Activated CD4-positive, alpha-beta memory T cell treated with anti-CD3 and anti-CD28 coated beads for 36 hours (primary cell): ENCODE measurements around the gene HIC1. TPM values are rescaled to one million over a fixed set of nuclear protein-coding genes. Genes with fewer than 3 reads are reported as not detected.

ENCODE experiments used
- CTCF ChIA-PET: fragments of 350-600 bp; sonication (Branson Sonifier 250); formaldehyde crosslinking; loops from one replicate; lab custom pipeline; 2021; ENCODE audit warnings: antibody characterized with exemption, inconsistent platforms; lab: Charles Lee
- POLR2A ChIA-PET: fragments of 350-600 bp; sonication (Branson Sonifier 250); formaldehyde crosslinking; loops from one replicate; lab custom pipeline; 2021; ENCODE audit warnings: antibody characterized with exemption; lab: Charles Lee
- DNase-seq: peaks from one replicate; pipeline ENCODE4 v3.0.0-alpha.2; 2020
- H3K27ac Mint-ChIP-seq: one replicate; pipeline ENCODE4 v1.8.0; 2021; ENCODE audit warnings: mixed read lengths
- H3K27me3 Mint-ChIP-seq: one replicate; pipeline ENCODE4 v1.8.0; 2021; ENCODE audit warnings: mixed read lengths
- H3K36me3 Mint-ChIP-seq: one replicate; pipeline ENCODE4 v1.8.0; 2021; ENCODE audit warnings: mixed read lengths
- H3K4me1 Mint-ChIP-seq: one replicate; pipeline ENCODE4 v1.8.0; 2021; ENCODE audit warnings: low read depth, mixed read lengths
- H3K4me3 Mint-ChIP-seq: one replicate; pipeline ENCODE4 v1.8.0; 2021; ENCODE audit warnings: mild to moderate bottlenecking, mixed read lengths
- H3K9me3 Mint-ChIP-seq: one replicate; pipeline ENCODE4 v1.8.0; 2021; ENCODE audit warnings: mixed read lengths
- intact Hi-C: fragments of 100-400 bp; cut with micrococcal nuclease; formaldehyde crosslinking; loops from one replicate; pipeline ENCODE4 v1.15.1; 2023
- total RNA-seq, 2 experiments: library from RNA; stranded (reverse); gene quantifications; one replicate each; pipeline ENCODE4 v1.2.3, GENCODE V29; 2021

HIC1 gene
- total RNA-seq, 2 experiments from 2014 or later: 13.1 to 13.2 TPM

DNA sequence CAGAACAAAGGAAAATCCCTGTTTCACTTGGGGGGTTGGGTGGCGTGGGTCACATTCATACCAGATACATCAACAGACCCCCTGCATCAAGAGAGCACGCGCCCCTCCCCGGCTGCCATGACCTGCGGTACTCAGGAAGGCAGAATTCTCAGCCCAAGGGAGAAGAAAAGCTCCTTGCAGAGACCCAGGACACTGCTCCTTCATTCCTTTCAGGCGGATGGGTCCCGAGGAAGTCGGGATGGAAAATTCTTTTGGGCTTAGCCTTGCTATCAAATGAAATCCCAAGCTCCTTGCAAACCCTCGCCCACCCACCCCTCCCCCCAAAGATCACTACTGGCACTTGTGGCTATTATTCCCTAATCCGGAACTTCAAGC lies 40.6 kb downstream of the HIC1 start:
- no peaks in the 10 kb centered on the region for H3K9me3 Mint-ChIP-seq
- DNase-seq: no peak
- no peaks in the 10 kb centered on the region for H3K36me3 Mint-ChIP-seq
- ChIA-PET CTCF (interaction anchor here (1.3 kb wide), 1 partner anchor 149 kb away, joined by 5 read pairs; no protein-coding TSS in a partner anchor), POLR2A (no interaction called here)
- no peak overlapping the region for H3K4me3 Mint-ChIP-seq
- intact Hi-C loops: no loop called here
- peaks cover 14% of the 10 kb centered on the region for H3K4me1 Mint-ChIP-seq
- H3K27me3 Mint-ChIP-seq: no peaks in the 10 kb centered on the region
- H3K27ac Mint-ChIP-seq: no peak overlapping the region

DNA sequence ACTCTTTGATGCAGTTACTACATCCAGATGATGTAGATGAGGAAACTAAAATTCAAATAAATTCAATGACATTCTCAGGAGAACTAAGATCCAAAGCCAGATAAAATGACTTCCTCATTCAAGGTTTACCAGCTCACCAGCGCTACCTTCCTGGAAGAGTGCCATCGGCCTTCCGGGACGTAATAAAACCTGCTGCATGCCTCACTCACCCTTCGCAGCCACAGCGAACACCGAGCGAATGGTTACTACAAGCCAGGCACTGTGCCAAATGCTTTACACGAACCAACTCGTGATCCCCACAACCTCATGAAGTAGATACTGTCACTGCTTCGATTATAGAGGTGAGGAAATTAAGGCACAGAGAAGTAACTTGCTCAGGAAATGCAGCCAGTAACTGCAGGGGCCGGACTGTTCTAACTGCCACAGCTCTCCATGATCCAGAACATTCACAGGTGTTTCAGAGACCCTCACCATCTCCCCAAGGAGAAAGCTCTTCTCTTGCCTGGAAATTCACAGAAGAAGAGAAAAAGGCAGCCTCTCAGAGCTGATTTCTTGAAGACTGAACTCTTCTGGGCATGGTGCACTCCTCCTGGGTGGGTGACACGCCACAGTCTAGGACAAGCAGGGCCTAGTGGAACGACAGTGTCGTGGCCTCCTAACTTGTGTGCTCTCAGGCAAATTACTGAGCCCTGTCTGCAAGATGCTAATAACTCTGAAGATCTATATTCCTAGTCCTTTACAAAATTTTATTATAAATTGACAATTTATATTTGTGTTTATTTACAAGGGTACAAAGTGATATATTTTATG lies 46.8 kb downstream of the HIC1 start:
- peaks cover 23% of the 10 kb centered on the region for H3K4me1 Mint-ChIP-seq
- H3K27ac Mint-ChIP-seq: peak overlapping the region; percentile 42
- intact Hi-C loops: no loop called here
- peaks cover 5% of the 10 kb centered on the region for H3K36me3 Mint-ChIP-seq
- H3K4me3 Mint-ChIP-seq: no peak overlapping the region
- no peaks in the 10 kb centered on the region for H3K27me3 Mint-ChIP-seq
- POLR2A ChIA-PET: no interaction called here
- CTCF ChIA-PET: interaction anchor here (1.3 to 2.6 kb wide), 2 partner anchors 37 to 44 kb away, joined by 3 to 7 read pairs; no protein-coding TSS in a partner anchor
- peak; percentile 63 for DNase-seq
- H3K9me3 Mint-ChIP-seq: no peaks in the 10 kb centered on the region

DNA sequence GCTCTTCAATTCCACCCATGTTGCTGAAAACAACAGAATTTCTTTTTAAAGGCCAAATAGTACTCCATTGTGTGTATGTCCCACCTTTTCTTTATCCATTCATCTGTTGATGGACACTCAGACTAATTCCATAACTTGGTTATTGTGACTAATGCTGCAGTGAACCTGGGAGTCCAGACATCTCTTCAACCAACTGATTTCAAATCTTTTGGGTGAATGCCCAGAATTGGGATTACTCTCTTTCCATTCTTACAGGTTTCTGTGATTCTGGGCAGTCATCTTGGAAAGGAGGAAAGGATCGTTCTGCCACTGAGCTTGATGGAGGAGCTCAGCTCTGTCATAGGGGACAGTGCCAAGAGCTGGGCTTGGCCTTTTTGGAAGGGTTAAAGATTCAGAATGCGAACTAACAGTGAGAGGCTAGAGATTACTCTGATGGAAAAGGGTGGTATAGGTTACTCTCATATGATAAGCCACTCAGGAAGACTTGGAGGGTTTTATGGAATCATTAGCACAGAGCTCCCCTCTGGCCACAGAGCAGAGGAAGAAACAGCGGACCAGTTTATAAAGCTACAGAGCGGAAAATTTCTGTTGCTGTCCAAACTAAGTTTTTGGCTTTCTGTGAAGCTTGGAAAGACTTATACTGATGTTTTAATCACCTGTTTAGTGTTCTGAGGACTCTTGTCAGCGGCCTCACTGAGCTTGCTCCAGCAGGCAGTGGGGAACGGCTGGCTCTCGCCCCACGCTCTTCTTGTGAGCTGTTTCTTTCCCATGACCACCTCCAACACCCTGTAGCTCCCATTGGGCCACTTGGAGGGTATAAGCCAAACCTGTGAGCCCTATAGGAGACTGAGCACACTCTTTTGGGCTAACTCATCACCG lies 48.3 kb downstream of the HIC1 start:
- peaks cover 27% of the 10 kb centered on the region for H3K4me1 Mint-ChIP-seq
- H3K27ac Mint-ChIP-seq: no peak overlapping the region
- no peaks in the 10 kb centered on the region for H3K9me3 Mint-ChIP-seq
- no peaks in the 10 kb centered on the region for H3K27me3 Mint-ChIP-seq
- ChIA-PET CTCF (interaction anchor here (1.3 to 2.9 kb wide), 3 partner anchors 39 to 141 kb away, joined by 3 to 7 read pairs (median 7); no protein-coding TSS in a partner anchor), POLR2A (interaction anchor here (1.2 kb wide), 1 partner anchor 14 kb away, joined by 3 read pairs; no protein-coding TSS in a partner anchor)
- intact Hi-C loops: no loop called here
- no peak overlapping the region for H3K4me3 Mint-ChIP-seq
- DNase-seq: no peak
- H3K36me3 Mint-ChIP-seq: peaks cover 5% of the 10 kb centered on the region

DNA sequence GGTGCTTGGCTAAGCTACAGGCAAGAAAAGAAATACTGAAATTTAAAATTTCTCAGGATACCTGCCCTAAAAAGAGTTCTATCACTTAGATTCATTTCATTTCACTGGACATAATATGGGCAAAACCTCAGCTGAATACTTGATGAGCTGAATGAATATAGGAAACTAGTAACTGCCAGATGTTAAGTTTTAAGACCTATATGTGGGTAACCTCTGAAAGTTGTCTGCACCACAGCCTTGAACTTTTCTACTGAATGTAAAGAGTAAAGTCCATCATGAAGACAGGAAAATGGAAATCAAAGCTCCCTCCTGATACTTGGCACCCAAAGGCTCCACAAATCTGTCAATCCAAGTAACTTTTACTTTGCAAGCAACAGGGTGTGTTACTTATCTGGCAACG lies 50.8 kb downstream of the HIC1 start:
- POLR2A ChIA-PET: interaction anchor here (0.6 to 0.9 kb wide), 3 partner anchors 13 to 109 kb away, joined by 3 to 6 read pairs (median 3); no protein-coding TSS in a partner anchor
- H3K4me3 Mint-ChIP-seq: no peak overlapping the region
- H3K27ac Mint-ChIP-seq: no peak overlapping the region
- peaks cover 27% of the 10 kb centered on the region for H3K4me1 Mint-ChIP-seq
- peaks cover 5% of the 10 kb centered on the region for H3K36me3 Mint-ChIP-seq
- DNase-seq: no peak
- H3K27me3 Mint-ChIP-seq: no peaks in the 10 kb centered on the region
- CTCF ChIA-PET: no interaction called here
- no peaks in the 10 kb centered on the region for H3K9me3 Mint-ChIP-seq
- intact Hi-C loops: no loop called here

DNA sequence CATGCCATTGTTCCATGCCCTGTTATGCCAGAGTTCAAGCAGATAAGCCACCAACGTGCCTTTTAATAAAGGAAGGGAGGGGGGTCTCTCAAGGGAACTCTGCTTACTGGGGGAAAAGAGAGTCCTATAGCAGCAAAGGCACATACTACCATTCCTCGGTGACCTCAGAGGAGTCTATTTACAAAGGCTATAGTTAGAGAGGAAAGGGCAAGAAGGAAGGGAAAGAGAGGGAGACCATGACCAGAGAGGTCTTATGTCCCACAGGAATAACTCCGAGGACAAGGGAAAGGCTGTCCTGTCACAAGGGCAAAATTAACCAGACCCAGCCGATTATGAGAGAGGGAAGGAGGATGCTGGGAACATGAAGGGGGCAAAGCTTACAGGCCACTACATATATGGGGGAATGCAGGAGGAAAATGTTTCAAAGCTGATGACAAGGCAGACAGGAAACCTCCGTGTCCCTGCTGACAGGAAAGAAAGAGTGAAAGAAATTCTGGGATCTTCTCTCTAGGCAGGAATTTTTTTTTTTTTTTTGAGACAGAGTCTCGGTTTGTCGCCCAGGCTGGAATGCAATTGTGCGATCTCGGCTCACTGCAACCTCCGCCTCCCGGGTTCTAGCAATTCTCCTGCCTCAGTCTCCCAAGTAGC lies 51.5 kb downstream of the HIC1 start:
- intact Hi-C loops: no loop called here
- no peak for DNase-seq
- CTCF ChIA-PET: interaction anchor here (0.9 to 1.6 kb wide), 2 partner anchors 17 to 138 kb away, joined by 3 to 4 read pairs; no protein-coding TSS in a partner anchor
- Mint-ChIP-seq H3K9me3 (no peaks in the 10 kb centered on the region), H3K4me1 (peaks cover 24% of the 10 kb centered on the region), H3K27me3 (no peaks in the 10 kb centered on the region), H3K36me3 (peaks cover 5% of the 10 kb centered on the region), H3K4me3 (no peak overlapping the region), H3K27ac (no peak overlapping the region)
- POLR2A ChIA-PET: no interaction called here

DNA sequence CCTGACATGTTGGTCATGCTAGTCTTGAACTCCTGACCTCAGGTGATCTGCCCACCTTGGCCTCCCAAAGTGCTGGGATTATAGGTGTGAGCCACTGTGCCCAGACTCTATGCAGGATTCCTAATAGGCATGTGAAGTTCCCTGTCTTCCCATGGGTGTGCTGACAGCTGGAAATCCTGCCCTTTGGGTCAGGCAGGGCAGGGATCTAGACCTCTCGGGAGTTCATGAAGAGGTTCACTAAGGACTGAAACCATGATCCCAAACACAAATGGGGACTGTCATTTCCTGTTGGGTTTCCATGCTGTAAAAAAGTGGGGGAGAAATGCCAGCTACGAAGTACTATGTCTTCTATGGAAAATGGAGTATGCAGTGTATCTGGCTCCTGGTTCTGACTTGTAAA lies 52.1 kb downstream of the HIC1 start:
- ChIA-PET POLR2A (no interaction called here), CTCF (interaction anchor here (0.9 to 1.6 kb wide), 2 partner anchors 17 to 137 kb away, joined by 3 to 4 read pairs; no protein-coding TSS in a partner anchor)
- H3K4me1 Mint-ChIP-seq: peaks cover 22% of the 10 kb centered on the region
- H3K4me3 Mint-ChIP-seq: no peak overlapping the region
- intact Hi-C loops: no loop called here
- DNase-seq: no peak
- H3K9me3 Mint-ChIP-seq: no peaks in the 10 kb centered on the region
- no peak overlapping the region for H3K27ac Mint-ChIP-seq
- peaks cover 5% of the 10 kb centered on the region for H3K36me3 Mint-ChIP-seq
- H3K27me3 Mint-ChIP-seq: no peaks in the 10 kb centered on the region

- Mint-ChIP-seq H3K36me3 (peaks cover 5% of the 10 kb centered on the region), H3K9me3 (no peaks in the 10 kb centered on the region), H3K4me1 (peaks cover 22% of the 10 kb centered on the region), H3K27ac (no peak overlapping the region), H3K4me3 (no peak overlapping the region), H3K27me3 (no peaks in the 10 kb centered on the region)
- ChIA-PET POLR2A (no interaction called here), CTCF (interaction anchor here (0.6 to 1.6 kb wide), 2 partner anchors 20 to 137 kb away, joined by 3 to 4 read pairs; no protein-coding TSS in a partner anchor)
- no peak for DNase-seq
- intact Hi-C loops: no loop called here
Observed at GRCh38 chr17:2107506-2107905, 52.6 kb downstream of the HIC1 start.

DNA sequence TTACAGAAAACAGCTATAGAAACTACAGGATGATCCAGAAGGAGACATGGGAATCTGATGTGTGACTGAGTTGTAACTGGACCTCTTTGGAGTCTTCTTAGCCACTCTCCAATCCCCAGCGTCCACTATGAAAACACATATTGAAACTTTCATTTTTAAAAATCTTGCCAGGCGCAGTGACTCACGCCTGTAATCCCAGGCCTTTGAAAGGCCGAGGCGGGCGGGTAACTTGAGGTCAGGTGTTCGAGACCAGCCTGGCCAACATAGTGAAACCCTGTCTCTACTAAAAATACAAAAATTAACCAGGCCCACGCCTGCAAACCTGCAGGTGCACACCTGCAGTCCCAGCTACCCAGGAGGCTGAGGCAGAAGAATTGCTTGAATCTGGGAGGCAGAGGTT lies 53.3 kb downstream of the HIC1 start:
- Mint-ChIP-seq H3K27ac (no peak overlapping the region), H3K4me3 (no peak overlapping the region), H3K36me3 (peaks cover 5% of the 10 kb centered on the region), H3K9me3 (no peaks in the 10 kb centered on the region), H3K4me1 (peaks cover 21% of the 10 kb centered on the region), H3K27me3 (no peaks in the 10 kb centered on the region)
- intact Hi-C loops: no loop called here
- no peak for DNase-seq
- ChIA-PET POLR2A (no interaction called here), CTCF (interaction anchor here (1.6 kb wide), 1 partner anchor 136 kb away, joined by 4 read pairs; no protein-coding TSS in a partner anchor)

GRCh38 chr17:2110436-2110835 lies 55.5 kb downstream of the HIC1 start:
- POLR2A ChIA-PET: no interaction called here
- H3K27ac Mint-ChIP-seq: no peak overlapping the region
- intact Hi-C loops: no loop called here
- H3K9me3 Mint-ChIP-seq: no peaks in the 10 kb centered on the region
- H3K4me3 Mint-ChIP-seq: no peak overlapping the region
- H3K36me3 Mint-ChIP-seq: peaks cover 2% of the 10 kb centered on the region
- H3K4me1 Mint-ChIP-seq: peaks cover 22% of the 10 kb centered on the region
- no peak for DNase-seq
- H3K27me3 Mint-ChIP-seq: no peaks in the 10 kb centered on the region
- CTCF ChIA-PET: interaction anchor here (0.6 kb wide), 1 partner anchor 37 kb away, joined by 3 read pairs; no protein-coding TSS in a partner anchor

DNA sequence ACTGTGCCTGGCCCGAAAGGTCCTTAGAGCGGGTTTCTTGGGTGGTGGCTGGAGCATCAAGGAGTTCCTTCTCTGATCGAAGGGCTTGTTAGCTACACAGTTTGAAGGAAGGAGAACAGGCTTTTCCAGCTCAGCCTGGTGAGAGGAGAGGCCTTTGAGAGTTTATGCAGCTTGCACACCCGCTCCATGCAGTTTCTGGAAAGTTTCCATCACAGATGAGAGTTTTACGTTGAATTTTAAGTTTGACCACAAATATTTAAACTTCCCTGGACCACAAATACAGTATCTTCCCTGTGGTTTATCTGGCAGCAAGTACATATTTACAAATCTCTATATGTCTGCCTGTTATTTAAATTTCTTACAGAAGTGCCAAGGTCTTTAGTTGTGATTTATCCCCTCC lies 56.8 kb downstream of the HIC1 start:
- H3K27me3 Mint-ChIP-seq: no peaks in the 10 kb centered on the region
- no peak overlapping the region for H3K27ac Mint-ChIP-seq
- no peak overlapping the region for H3K4me3 Mint-ChIP-seq
- H3K36me3 Mint-ChIP-seq: peaks cover 2% of the 10 kb centered on the region
- CTCF ChIA-PET: no interaction called here
- POLR2A ChIA-PET: no interaction called here
- intact Hi-C loops: no loop called here
- H3K4me1 Mint-ChIP-seq: peaks cover 16% of the 10 kb centered on the region
- no peak for DNase-seq
- H3K9me3 Mint-ChIP-seq: no peaks in the 10 kb centered on the region
